ENCODE results near the gene ESF1. TPM values are rescaled to one million over a fixed set of nuclear protein-coding genes. Genes with fewer than 3 reads are reported as not detected.

The ESF1 gene, protein sequence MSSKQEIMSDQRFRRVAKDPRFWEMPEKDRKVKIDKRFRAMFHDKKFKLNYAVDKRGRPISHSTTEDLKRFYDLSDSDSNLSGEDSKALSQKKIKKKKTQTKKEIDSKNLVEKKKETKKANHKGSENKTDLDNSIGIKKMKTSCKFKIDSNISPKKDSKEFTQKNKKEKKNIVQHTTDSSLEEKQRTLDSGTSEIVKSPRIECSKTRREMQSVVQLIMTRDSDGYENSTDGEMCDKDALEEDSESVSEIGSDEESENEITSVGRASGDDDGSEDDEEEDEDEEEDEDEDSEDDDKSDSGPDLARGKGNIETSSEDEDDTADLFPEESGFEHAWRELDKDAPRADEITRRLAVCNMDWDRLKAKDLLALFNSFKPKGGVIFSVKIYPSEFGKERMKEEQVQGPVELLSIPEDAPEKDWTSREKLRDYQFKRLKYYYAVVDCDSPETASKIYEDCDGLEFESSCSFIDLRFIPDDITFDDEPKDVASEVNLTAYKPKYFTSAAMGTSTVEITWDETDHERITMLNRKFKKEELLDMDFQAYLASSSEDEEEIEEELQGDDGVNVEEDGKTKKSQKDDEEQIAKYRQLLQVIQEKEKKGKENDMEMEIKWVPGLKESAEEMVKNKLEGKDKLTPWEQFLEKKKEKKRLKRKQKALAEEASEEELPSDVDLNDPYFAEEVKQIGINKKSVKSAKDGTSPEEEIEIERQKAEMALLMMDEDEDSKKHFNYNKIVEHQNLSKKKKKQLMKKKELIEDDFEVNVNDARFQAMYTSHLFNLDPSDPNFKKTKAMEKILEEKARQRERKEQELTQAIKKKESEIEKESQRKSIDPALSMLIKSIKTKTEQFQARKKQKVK
- 10 to 100 TPM in 2 of 4 donors, 1 to 10 TPM in 2; 3.1 to 18.0 (median 13.2) TPM for total RNA-seq

DNA sequence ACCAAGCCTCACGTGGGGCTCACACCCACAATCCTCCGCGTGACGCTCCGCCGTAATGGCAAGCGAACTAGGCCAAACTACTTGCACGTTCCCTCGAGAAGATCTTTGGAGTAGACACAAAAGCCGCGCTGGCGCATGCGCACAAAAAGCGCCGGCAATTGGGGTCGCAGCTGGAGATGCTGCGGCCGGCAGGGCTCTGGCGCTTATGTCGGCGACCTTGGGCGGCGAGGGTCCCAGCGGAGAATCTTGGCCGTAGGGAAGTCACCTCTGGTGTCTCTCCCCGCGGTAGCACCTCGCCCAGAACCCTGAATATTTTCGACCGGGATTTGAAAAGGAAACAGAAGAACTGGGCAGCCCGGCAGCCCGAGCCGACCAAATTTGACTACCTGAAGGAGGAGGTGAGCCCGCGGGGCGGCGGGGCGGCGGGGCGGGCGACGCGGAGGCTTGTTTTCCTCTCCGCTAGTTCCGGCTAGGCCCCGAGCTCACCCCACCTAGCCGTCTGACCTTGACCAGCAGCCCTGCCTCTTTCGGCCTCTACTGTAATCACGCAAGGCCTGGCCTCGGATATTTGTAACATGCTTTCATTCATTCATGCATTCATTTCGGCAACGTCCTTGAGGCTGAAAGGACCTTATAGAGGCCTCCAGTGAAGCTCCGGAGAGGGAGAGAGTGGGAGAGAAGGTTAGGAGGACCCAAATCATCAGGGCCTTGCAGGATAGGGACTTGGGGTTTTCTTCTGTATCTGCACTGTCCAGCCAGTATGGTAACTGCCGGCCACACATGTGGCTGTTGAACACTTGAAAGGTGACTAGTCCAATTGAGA lies at the start of gene ESF1, which contains the start of gene NDUFAF5:
Gene ESF1, minus strand, starts transcription at position 27 of the 823 bp plus-strand sequence. CDS start 1,779 bp downstream, outside the sequence.
Gene NDUFAF5, plus strand, starts transcription at position 136 of the 823 bp plus-strand sequence. Its CDS starts 41 bp downstream, at position 177.
- peak; percentile 93 to 94 for DNase-seq
- H3K4me1 ChIP-seq = peaks cover 0 to 4% of the 10 kb centered on the region in 2 donors
- intact Hi-C loops (cut with DNase I; ENCODE audit: low total_unique reads) = no loop called here
- H3K36me3 ChIP-seq = no peaks in the 10 kb centered on the region
- H3K27ac ChIP-seq = peak within 1 kb of the TSS; percentile 86 to 89
- no peaks in the 10 kb centered on the region for H3K27me3 ChIP-seq
- H3K4me3 ChIP-seq = peak within 1 kb of the TSS; percentile 74 to 86
- no peaks in the 10 kb centered on the region for H3K9me3 ChIP-seq
- TF ChIP-seq, protein P1, sequence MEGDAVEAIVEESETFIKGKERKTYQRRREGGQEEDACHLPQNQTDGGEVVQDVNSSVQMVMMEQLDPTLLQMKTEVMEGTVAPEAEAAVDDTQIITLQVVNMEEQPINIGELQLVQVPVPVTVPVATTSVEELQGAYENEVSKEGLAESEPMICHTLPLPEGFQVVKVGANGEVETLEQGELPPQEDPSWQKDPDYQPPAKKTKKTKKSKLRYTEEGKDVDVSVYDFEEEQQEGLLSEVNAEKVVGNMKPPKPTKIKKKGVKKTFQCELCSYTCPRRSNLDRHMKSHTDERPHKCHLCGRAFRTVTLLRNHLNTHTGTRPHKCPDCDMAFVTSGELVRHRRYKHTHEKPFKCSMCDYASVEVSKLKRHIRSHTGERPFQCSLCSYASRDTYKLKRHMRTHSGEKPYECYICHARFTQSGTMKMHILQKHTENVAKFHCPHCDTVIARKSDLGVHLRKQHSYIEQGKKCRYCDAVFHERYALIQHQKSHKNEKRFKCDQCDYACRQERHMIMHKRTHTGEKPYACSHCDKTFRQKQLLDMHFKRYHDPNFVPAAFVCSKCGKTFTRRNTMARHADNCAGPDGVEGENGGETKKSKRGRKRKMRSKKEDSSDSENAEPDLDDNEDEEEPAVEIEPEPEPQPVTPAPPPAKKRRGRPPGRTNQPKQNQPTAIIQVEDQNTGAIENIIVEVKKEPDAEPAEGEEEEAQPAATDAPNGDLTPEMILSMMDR (IDR thresholded peaks at IDR 0.05) = peak in 1 of 4 experiments; percentile 19
- TF ChIP-seq POLR2A (IDR thresholded peaks at IDR 0.05) = peak; percentile 19 to 43

DNA sequence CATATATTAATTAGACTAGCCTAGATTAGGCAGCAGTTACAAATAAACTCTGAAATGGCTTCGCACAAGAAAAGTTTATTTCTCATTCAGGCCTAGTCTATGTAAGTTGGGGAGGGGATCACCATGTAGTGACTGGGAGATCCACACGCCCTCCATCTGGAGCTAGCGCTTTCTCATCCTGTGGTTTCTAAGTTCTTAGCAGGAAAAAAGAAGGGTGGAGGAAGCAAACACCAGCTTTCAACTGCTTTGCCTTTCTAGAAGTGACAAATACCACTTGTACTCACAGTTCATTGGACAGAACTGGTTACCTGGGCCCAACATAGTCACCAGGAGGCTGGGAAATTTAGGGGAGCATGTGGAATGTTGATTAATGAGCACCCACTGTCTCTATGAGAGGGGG lies 46.8 kb upstream of the ESF1 start:
- H3K4me1 ChIP-seq = no peaks in the 10 kb centered on the region
- H3K27me3 ChIP-seq = no peaks in the 10 kb centered on the region
- no peak for DNase-seq
- intact Hi-C loops (cut with DNase I; ENCODE audit: low total_unique reads) = no loop called here
- no peak overlapping the region for H3K4me3 ChIP-seq
- no peak overlapping the region for H3K27ac ChIP-seq
- no peaks in the 10 kb centered on the region for H3K9me3 ChIP-seq
- no peak for TF ChIP-seq POLR2A (IDR thresholded peaks at IDR 0.05)
- TF ChIP-seq, protein P1 (IDR thresholded peaks at IDR 0.05) = no peak
- H3K36me3 ChIP-seq = no peaks in the 10 kb centered on the region

DNA sequence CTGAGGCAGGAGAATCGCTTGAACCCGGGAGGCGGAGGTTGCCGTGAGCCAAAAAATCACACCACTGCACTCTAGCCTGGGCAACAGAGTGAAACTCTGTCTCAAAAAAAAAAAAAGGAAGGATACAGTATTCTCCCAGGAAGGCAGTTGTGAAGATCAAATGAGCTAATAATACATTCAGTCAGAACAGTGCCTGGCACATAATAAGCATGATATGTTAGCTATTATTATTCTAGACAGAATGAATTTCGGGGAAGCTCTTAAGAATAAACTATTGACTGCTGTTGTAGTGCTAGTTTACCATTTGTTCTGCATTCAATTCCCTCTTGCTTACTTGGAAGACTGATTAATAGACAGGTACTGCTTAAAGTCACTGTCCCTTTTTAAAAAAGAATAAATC lies 40.7 kb upstream of the ESF1 start:
- intact Hi-C loops (cut with DNase I; ENCODE audit: low total_unique reads) = no loop called here
- Histone ChIP-seq H3K4me1 (no peaks in the 10 kb centered on the region), H3K27me3 (no peaks in the 10 kb centered on the region), H3K9me3 (no peaks in the 10 kb centered on the region), H3K36me3 (no peaks in the 10 kb centered on the region), H3K27ac (no peak overlapping the region), H3K4me3 (no peak overlapping the region)
- DNase-seq = no peak
- TF ChIP-seq, protein P1 (IDR thresholded peaks at IDR 0.05) = no peak
- no peak for TF ChIP-seq POLR2A (IDR thresholded peaks at IDR 0.05)

DNA sequence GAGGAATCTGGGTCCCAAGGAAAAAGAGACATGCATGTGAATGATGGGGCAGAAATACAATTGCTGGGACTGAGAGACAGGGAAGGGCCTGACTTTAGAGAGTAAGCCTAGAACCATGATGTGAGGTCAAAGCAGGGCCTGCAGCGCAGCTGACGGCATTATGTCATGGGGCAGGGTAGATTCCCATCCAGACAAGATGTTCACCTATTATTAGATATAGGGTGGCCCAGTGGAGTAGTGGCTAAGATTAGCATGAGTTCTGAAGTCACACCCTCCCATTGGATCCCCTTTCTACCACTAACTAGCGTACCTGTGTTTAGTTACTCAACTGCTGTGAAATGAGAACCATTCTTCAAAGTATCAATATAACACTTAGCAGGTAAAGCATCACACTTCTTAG lies 39.7 kb upstream of the ESF1 start:
- Histone ChIP-seq H3K27ac (no peak overlapping the region), H3K9me3 (no peaks in the 10 kb centered on the region), H3K36me3 (no peaks in the 10 kb centered on the region), H3K4me3 (no peak overlapping the region), H3K27me3 (no peaks in the 10 kb centered on the region), H3K4me1 (no peaks in the 10 kb centered on the region)
- TF ChIP-seq, protein P1 (IDR thresholded peaks at IDR 0.05) = no peak
- TF ChIP-seq POLR2A (IDR thresholded peaks at IDR 0.05) = no peak
- intact Hi-C loops (cut with DNase I; ENCODE audit: low total_unique reads) = loop anchor here (5.0 kb wide), 1 partner anchor 228 kb away; no protein-coding TSS in a partner anchor
- DNase-seq = no peak
